Stimulated activated CD8-positive, alpha-beta memory T cell treated with anti-CD3 and anti-CD28 coated beads, Interleukin-12 subunit alpha, Interleukin-12 subunit beta, amount 100 ng/mL, for 4 hours (primary cell): ENCODE data around the gene POU5F1.
"Not testable (repeated sequence)": the region's sequence is repeated elsewhere in the genome, so short reads cannot be mapped to it uniquely, and the experiment has no call there.

Source experiments
- DNase-seq: peaks from one replicate; pipeline ENCODE4 v3.0.0-alpha.2; 2020; ENCODE audit warnings: low read depth

Gene POU5F1

DNA sequence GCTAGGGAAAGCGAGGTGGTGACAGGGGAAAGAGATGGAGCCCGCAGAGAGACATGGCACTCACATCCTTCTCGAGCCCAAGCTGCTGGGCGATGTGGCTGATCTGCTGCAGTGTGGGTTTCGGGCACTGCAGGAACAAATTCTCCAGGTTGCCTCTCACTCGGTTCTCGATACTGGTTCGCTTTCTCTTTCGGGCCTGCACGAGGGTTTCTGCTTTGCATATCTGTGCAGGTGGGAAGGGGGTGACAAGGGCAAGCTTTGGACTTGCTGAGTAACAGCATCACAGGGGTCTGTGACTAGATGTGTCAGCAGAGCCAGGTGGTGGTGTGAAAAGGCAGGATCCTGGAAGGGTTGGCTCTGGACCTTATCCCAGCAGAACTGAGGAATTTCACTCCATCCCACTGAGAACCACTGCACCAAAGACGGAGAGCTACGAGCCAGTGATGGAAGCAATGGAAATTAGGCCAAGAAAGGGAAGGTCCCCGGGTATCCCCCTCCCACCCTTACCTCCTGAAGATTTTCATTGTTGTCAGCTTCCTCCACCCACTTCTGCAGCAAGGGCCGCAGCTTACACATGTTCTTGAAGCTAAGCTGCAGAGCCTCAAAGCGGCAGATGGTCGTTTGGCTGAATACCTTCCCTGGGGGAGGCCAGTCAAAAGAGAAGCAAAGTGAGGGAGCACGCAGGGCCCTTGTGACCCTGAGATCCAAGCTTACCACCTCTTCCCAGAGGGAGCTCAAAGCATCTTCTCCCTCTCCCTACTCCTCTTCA lies 5.2 kb downstream of the POU5F1 start:
- DNase-seq, result not testable (repeated sequence)

DNA sequence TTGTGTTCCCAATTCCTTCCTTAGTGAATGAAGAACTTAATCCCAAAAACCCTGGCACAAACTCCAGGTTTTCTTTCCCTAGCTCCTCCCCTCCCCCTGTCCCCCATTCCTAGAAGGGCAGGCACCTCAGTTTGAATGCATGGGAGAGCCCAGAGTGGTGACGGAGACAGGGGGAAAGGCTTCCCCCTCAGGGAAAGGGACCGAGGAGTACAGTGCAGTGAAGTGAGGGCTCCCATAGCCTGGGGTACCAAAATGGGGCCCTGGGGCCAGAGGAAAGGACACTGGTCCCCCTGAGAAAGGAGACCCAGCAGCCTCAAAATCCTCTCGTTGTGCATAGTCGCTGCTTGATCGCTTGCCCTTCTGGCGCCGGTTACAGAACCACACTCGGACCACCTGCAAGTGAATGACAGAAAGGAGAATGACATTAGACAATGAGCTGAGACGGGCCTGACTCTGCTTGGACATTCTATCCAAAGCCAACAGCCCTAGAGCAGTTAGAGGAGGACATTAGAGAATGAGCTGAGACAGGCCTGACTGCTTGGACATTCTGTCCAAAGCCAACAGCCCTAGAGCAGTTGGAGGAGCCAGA lies 5.9 kb downstream of the POU5F1 start:
- DNase-seq, result not testable (repeated sequence)

DNA sequence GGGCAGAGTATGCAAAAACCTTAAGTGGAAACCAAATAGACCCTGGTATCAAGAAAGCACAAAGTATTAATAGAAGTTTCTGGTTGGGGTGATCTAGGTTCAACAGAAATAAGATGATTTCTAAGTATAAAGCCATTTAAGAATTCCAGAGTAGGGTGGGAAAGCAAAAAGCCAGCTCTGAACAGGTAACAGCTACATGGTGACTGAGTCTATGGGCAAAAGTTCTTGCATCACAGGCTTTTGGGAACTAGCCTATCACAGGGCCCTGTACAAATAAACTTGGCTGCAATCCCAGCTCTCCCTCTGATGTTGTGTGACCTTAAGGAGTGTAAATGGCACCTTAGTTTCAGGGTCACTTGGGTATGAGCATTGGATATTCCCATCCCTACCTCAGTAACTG lies 6.6 kb downstream of the POU5F1 start:
- DNase-seq, result no peak

DNA sequence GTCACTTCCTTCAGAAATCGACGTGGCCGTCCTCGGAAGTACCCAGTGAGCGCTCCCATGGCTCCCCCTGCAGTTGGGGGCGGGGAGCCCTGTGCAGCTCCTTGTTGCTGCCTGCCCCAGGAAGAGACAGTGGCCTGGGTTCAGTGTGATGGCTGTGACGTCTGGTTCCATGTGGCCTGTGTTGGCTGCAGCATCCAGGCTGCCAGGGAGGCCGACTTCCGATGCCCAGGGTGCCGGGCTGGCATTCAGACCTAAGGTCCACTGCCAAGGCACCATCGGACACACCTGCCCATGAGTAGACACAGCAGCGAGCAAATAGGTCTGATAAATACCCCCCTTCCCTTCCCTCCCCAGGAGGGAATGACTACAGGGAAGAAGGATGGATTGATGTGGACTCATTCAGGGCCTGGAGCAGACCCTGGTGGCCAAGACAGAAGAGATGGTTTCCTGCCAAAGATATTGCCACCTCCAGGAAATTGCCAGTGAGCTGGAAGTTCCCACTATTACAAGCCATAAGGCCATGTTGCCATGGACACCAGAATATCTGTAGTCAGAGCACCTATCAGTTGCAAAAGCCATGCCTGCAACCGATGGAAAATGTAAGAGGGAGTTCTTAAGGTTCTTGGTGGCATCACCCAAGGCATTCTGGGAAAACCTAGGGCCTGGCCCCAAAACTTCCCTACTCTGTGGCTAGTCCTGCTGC lies 7.9 kb downstream of the POU5F1 start:
- DNase-seq, result no peak

DNA sequence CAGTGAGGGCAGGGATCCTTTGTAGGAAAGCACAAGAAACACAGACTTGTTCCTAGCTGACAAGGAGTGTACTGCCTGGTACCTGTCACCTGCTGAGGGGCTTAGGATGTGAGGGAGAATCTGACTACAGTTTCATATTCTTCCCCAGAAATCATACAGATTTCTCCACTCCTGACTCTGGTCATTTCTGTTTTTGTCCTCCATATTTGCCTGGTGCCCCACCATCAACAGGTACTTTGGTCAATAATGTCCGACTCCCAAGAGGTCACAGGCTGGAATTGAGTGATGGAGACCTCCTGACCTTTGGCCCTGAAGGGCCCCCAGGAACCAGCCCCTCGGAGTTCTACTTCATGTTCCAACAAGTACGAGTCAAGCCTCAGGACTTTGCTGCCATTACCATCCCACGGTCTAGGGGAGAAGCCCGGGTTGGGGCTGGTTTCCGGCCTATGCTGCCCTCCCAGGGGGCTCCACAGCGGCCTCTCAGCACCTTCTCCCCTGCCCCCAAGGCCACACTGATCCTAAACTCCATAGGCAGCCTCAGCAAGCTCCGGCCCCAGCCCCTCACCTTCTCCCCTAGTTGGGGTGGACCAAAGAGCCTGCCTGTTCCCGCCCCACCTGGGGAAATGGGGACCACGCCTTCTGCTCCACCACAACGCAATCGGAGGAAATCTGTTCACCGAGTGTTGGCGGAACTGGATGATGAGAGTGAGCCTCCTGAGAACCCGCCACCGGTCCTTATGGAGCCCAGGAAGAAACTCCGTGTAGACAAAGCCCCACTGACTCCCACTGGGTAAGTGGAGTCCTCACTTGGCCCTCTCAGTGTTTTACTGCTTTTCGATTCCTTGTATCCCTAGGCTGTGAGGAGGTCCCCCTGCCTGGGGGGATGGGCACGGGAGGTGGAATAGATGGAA lies 9.0 kb downstream of the POU5F1 start:
- DNase-seq, result no peak

DNA sequence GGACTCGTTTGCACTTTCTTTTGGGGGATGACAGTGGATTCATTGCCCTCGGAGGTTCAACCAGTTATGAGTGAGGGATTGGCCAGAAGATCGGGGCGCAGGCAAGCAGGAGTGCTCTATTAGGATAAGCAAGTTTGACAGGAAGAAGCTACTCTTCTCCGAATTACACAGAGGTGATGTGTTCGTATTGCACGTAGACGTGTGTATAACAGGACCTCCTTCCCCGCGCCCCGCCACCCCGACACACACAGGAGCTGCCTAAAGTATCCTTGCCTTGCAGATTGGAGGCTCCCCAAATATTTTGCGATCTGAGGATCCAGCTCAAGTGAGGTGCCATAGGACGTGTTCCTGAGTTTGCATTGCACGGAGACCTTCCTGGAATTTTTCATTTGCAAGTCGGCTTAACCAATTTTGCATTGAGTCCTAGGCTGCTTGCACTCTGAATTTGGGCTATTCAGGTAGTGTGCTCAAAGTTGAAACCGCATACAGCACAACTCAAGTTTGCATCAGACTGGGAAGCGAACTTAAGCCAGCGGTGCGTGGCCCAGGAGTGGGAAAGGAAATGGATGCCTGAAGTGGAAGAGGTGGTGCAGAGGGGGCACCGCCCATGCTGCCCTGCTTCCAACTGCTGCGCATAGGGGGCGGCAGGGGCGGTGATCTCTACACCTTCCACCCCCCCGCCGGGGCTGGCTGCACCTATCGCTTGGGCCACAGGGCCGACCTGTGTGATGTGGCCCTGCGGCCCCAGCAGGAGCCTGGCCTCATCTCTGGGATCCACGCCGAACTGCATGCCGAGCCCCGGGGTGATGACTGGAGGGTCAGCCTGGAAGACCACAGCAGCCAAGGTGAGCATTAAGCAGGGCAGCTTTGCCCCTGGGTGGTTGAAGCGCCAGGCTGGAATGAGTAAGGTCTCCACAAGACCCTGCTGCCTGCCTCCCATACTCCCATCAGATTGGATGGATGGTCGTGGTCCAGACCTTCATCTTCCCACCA lies 11.3 kb downstream of the POU5F1 start:
- no peak for DNase-seq

DNA sequence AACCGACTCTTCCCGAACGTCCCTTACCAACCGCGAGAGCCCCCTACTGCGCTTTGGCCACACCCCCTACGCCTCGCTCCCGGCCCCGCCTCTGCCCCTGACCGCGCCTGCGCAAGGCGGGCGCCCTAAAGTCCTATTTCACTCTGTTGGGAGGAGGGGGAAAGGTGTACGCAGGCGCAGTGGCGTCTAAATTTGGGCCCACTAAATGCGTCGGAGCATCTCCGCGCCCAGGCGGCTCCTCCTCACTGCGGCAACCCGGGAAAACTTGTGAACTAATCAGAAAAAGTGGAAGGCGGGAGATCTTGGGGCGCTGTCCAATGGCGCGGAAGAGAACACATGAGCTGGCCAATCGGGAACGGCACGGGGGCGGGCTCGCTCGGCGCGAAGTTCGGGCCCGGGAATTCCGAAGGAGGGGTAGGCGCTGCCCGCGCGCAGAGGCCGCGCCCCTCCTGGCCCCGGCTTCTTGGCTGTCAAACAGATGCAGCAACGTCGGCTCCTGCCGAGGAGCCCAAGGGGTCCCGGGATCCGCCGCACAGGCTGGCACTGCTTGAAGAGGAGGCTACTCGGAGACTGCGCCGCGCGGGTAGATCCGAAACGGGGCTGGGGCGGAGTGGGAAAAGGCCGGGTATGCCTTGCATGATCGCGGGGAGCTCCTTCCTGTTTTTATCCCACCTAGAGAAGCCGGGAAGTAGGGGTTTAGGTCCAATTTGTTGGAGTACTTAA lies 12.2 kb downstream of the POU5F1 start, which contains the start of gene TCF19:
TCF19 (plus strand) TSS at position 450 of the 723 bp plus-strand sequence. CDS start 881 bp downstream, outside the sequence.
- peak; percentile 98 for DNase-seq

DNA sequence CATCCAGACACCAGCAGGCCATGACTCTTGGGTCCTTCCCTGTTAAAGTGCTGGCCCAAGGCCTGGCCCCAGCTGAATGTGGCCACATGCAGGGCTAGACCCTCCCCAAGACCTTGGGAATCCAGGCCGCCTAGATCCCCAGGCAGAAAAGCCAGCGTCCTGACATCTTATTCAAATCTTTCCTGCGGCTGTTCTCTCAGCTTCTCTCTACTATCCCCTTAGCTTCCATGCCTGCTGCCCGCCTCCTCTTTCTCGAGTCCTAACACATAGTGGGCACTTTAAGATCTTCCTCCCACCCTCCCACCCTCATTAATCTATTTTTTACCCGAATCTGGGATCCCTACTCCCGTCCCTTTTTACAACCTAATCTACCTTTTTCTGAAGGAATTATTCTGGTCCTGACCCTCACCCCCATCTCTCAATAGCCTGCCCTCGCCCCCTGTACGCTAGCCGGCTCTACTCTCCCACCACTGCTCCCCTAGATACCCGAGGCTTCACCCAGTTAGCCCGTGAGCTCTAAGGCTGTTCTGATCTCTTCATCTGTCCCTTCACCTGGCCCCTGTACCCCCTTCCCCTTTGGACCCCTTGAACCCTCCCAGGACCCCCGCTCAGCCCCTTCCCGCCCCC lies 12.9 kb downstream of the POU5F1 start, which contains the start of gene CCHCR1:
CCHCR1 (minus strand) TSS at position 290 of the 627 bp plus-strand sequence; CDS start at position 88, 202 bp downstream.
- DNase-seq, result no peak

DNA sequence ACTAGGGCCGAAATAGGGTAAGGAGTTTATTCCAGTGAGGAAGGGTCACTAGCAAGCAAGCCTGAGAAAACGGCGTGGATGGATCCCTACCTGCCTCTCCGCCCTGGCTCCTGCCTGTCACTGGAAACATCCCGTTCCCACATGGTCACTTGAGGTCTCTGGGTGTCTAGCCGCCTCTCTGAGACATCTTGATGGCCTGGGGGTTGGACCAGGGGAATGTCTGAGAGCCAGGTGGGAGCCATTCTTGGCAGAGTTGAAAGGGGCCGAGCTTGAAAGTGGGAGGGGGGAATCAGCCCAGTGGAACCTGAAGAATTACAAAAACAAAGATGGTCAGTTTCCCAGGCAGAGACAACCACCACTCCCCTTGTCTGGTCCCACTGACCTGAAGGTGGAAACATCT lies 13.8 kb downstream of the POU5F1 start:
- DNase-seq, result no peak

DNA sequence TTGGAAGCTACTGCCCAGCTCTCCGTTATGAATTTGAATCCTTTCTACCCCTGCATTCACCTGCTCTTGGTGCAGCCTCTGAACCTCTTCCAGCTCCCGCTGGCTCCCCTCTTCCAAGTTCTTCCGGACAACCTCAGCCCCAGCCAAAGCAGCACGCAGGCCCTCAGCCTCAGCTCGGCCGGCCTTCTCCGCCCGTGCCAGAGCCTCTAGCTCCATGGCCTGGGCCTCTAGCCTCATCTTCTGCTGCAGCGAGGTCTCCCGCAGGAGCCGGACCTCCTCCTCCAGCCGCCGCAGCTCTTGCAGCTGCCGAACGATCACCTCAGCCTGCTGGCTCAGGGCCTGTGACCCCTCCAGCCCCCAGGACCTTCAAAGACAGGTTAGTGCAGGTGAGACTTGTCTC lies 16.0 kb downstream of the POU5F1 start:
- DNase-seq, result no peak

DNA sequence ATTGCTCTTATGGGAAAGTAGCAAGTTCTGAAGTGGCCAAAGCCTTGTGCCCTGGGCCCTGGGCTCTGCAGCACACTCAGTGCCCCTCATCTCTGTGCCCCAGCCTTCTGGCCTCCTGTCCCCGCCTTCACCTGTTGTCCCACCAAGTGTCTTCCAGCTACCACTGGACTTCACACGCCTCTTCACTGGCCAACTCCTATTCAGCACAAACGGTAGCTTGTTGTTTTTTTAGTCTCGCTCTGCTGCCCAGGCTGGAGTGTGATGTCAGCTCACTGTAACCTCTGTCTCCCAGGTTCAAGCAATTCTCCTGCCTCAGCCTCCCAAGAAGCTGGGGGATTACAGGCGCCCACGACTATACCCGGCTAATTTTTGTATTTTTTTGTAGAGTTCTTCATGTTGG lies 17.7 kb downstream of the POU5F1 start:
- DNase-seq, result no peak

DNA sequence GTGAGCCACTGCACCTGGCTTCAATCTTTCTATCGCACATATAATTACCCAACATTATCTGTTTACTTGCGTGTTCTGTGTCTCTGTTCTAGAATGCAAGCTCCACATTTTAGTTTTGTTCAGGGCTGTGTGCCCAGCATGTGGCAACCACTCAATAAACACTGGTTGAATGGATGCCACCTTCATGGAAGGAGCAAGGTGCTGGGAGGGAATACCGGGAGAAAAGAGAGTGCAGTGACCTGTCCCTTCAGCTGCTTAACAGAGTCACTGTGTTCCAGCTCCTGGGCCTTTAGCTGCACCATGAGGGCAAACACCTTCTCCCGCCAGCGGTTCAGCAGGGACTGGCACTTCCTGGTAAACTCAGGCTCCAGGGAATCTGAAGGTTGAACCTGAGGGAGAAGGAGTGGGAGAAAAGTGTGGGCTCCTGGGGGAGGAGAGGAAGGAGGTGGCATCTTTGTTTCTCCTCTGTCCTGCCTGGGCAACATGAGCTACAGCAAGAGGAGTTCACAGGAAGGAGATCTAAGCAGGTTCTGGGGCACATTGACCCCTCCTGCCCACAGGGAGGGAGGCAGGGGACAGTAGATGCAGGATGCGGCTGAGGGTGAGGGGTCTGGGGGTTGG lies 20.5 kb downstream of the POU5F1 start:
- DNase-seq, result no peak

DNA sequence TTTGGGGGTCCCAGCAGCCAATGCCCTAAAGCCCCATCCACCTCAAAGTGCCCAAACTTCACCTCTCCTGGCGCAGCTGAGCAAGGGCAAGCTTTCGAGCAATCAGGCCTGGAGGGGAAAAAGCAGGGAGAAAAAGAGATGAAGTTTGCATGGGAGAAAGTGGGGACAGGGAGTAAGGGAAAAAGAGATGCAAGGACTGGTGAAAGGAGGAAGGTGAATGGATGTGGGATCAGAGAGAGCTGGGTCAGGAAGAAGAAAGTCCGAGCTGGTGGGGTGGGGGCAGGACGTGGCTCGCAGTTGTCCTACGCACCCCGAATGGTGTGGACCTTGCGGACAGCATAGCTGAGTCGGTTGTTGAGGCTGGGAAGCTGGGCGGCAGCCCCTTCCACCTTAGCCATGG lies 25.1 kb downstream of the POU5F1 start:
- no peak for DNase-seq

DNA sequence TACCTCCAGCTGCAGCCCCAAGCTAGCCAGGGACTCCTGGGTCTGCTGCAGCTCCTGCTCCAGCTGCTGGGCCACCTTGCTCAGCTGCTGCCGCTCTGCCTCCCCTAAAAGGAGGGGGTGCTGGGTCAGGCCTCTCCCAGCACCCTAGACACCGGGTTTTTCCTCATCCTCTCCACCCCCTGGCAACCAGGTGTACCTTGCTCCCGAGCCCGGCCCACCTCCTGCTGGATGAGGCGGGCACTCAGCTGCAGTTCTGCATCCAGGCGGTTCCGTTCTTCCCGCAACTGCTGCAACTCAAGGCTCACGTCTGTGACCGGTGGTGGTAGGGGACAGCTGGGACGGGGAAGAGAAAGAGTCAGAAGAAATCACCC lies 25.5 kb downstream of the POU5F1 start:
- no peak for DNase-seq

DNA sequence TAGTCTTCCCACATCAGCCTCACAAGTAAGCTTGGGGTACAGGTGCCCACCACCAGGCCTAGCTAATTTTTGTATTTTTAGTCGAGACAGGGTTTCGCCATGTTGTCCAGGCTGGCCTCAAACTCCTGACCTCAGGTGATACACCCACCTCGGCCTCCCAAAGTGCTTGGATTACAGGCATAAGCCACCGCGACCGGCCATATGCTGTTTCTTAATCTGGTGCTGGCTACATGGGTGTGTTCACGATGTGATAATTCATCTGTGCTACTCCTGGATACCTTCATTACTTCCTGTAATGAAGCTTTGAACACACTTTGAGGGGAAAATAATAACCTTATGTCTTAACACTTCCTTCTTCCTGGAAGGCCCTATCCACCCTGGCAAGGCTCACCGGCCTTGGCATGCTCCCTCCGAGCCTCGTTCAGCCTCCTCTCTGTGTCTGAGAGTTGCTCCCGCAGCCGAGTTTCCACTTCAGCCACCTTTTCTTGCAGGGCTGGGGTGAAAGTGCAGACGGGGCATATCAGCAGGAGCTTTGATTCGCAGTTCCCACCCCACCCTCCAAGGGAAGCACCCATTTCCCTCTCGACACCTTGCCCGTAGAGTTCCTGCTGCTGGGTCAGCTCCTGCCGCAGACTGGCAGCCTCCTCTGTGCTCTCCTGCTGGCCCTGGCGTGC lies 26.0 kb downstream of the POU5F1 start:
- DNase-seq, result no peak

DNA sequence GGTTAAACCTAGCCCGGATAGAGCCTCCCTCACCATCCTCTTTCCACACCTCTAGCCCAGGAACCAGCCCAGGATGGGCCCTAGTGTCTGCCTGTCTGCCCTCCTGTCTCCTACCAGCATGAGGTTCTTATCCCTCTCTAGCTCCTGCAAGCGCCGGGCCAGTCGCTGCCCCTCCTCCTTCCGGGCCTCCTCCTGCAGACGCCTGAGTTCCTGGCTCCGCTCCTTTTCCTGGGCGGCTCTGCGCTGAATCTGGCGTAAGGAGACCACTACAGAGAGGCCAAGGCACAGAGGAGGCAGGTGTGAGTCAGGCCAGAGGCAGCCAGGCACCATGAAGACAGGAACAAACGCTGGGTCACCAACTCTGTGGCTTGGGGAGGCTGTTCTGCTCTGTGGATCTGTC lies 27.3 kb downstream of the POU5F1 start:
- no peak for DNase-seq

DNA sequence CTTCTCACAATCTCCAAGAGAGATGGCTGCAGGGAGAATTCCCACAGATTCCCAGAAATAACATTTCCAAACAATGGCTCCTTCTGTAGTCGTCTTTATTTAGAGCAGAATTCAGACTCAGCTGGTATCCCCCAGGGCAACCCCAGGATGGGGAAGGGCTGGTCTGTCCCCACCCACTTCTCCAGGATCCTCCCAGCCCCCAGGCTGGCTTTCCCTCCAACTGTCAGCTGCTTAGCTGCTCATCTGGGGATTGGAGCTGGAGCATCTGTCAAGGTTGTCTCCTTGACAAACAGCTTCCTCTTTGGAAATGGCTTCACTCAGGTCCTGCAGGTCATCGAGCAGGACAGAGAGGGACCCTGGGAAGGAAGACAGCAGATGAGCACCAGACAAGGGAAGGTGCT lies 28.1 kb downstream of the POU5F1 start:
- no peak for DNase-seq

DNA sequence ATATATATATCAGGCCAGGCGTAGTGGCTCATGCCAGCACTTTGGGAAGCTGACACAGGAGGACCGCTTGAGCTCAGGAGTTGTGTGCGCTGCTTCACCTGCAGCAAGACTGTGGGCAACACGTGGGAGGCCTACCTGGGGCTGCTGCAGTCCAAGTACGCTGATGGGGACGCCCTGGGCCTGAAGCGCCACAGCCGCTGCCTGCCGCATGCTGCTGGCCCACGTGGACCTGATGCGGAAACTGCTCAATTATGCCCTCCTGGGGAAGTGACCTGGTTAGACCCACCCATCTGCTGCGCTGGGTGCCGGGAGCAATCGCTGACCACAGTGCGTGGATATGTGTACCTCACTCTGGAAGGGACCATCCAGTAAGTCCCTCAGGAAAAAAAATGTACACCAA lies 29.8 kb downstream of the POU5F1 start:
- DNase-seq, result no peak

DNA sequence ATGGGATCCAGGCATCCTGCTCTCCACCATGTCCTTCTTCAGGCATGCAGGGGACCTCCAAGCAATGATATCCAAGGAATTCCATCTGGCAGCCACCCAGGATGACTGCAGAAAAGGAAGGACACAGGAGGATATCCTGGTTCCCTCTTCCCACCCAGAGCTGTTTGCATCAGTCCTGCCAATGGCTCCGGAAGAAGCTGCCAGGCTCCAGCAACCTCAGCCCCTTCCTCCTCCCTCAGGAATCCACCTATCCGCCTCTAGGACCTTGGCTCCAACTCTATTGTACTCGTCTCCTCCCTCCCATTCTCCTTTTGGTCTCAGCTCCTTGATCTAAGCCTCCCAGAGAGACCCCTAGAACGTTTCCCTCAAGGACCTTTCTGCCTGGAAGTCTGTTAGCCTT lies 30.9 kb downstream of the POU5F1 start:
- DNase-seq, result no peak
